SHP77 treated with DMSO at 0.1 percent for 48 hours (cell line): Measurements from ENCODE around the gene UBTD1.
A peak's percentile ranks its signal among the peaks of the same experiment; 100 is the strongest.

Source experiments
- DNase-seq: peaks from one replicate; lab custom pipeline; 2025; lab: John Stamatoyannopoulos, UW

Gene UBTD1

DNA sequence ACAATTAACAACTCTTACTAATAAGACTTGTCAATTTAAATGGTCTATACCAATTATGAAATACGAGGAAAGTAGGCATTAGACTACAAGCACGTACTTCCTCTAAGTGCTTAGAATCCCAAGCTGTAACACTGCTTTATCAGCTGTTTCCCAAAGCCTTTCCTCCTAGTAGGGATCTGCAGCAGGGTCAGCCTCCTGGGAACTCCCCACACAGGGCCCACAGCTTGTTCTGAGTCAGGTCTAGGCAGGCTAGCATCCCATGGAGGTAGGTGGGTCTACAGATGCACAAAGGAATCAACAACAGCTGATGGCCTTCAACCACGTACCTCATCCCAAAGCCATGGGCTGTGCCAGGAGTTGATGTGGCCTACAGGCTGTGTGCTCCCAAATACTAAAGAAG lies 15.2 kb upstream of the UBTD1 start:
- DNase-seq, result no peak

GRCh38 chr10:97483921-97484320 lies 14.8 kb upstream of the UBTD1 start:
- no peak for DNase-seq

- no peak for DNase-seq
Observed at GRCh38 chr10:97485647-97486281, 13.0 kb upstream of the UBTD1 start.

DNA sequence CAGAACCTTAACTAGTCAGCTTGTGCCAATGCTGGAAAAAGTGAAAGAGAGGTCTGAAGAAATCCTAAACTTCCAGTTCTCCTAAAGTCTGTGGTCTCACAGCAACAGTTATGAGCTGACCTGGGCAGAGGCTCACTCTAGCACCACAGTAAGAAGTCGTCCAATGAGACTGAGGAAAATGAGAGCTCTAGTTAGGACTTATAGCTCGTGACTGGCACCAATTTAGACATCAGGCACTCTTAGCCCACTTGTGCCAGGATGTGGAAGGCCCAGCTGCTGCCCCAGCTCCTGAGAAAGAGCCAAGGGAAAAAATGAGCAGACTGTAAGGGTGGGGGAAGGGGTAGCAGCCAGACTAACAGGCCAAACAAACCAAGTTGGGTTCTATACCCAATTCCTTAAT lies 8.1 kb upstream of the UBTD1 start:
- no peak for DNase-seq

GRCh38 chr10:97494151-97494550 lies 4.6 kb upstream of the UBTD1 start:
- DNase-seq, result no peak

- DNase-seq, result no peak
Observed at GRCh38 chr10:97494863-97495506, 3.7 kb upstream of the UBTD1 start.

GRCh38 chr10:97497572-97498075 lies 1.1 kb upstream of the UBTD1 start:
- peak; percentile 33 for DNase-seq

DNA sequence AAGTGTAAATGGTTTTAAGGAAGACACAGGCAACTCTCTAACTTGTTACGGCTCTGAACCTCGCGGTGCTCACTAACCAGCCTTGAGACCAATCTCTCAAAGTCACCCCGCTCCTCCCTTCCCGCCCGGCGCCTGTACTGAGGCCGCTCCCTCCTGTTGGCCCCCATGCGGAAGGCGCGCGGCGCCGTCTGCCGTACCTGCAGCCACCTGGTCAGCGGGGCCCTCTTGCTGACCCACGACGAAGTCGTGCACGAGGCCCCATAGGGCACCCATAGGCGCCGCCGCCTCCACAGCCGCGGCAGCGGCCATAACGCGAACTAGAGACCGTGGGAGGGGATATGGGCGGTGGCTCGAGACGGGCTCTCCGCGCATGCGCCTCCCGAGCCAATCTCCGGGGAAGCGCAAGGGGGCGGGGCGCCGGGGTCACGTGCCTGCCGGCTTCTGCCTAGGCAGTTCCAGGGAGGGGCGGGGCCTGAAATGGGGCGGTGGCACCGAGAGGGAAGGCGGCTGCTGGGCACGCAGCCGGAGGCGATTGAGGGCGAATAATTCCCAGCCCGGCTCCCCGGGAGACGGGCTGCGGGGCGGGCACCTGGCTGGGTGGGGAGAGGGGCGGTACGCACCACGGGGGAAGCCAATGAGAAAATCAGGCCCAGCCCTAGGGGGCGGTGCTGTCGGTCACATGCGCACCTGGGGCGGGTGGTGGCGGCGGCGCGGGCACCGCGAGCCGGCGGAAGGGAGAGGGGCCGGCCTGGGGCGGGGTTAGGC lies 466 bp upstream of the UBTD1 start, which contains the start of gene MMS19:
TSS of gene MMS19 (minus strand) at position 347 of the 765 bp plus-strand sequence. CDS start at position 309, 38 bp downstream.
- peak; percentile 92 for DNase-seq

- DNase-seq, result no peak
Observed at GRCh38 chr10:97499561-97500296, 1.0 kb downstream of the UBTD1 start.

- no peak for DNase-seq
Observed at GRCh38 chr10:97500297-97500575, 1.5 kb downstream of the UBTD1 start.

- no peak for DNase-seq
Observed at GRCh38 chr10:97502916-97503315, 4.2 kb downstream of the UBTD1 start.

DNA sequence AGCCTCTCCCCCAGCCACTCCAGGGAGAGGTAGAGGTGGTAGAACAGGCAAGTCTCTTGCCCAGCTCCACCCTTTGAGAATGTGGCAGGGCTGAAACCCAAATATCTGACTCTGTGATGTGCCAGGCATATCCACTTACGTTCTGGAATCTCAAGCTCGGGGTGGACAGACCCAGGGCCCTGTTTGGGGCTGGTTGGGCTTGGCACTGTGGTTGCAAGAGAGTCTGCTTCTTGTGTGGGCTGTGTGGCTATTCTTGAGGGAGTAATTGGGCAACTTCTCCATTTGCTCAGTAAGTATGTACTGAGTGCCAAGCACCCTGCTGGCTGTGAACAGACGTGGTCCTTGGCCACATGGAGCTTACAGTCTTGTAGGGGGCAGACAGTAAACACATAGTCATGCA lies 4.7 kb downstream of the UBTD1 start:
- DNase-seq, result no peak

DNA sequence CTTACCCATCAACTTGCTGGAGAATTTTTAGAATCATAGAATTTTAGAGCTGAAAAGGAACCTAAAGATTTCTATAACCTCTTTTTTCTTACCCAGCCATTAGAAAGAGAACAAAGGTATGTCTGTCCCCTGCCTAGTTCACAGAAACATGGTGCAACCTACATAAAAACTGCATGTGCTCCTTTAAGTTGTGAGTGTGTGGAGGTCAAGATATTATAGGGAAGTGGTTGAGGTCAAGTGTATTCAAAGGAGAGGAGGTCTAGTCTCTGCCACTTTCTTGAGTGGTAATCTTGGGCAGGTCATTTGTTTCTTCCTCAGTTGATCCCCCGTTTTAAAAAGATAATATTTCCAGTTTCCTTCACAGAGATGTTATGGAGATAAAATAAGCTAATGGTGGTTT lies 6.4 kb downstream of the UBTD1 start:
- DNase-seq, result no peak

- DNase-seq, result no peak
Observed at GRCh38 chr10:97506199-97506991, 7.7 kb downstream of the UBTD1 start.

DNA sequence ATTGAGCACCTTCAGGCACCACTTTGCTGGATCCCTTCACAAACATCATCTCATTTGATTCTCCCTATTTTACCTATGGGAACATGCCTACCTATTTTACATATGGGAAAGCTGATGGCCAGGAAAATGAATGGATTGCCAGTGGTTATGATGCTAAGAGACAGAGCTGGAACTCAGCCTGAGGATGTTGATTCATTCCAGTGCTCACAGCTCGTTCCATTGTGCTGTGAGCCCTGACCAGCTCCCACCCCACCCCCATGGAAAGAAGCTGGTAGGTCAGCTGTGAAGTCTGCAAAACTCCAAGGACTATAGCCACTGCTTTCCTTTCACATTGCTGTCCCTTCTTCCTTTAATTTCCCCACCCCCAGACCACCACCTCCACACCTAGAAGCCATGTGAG lies 9.6 kb downstream of the UBTD1 start:
- DNase-seq, result no peak

DNA sequence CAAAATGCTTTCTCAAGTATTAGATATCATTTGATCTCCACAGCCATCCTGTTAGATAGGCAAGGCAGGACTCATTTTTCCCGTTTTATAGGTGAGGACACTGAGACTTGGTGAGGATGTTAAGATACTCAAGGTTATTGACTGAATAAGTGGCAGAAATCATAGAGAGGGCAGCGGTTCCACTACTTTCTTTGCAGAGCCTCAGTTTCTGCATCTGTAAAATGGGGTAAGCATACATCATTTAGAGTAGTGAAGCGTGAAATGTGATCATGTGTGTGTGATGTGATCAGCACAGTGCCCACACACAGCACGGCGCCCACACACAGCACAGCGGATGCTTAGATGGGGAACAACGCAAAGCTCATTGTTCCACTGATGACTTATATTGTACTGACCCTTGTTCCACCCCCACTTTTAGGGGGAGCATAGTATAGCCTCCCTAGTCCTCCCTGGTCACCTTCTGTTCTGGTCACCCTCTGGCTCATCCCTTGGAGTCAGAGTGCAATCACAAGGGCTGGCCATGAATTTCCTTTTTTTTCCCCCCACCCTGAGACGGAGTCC lies 10.5 kb downstream of the UBTD1 start:
- DNase-seq, result no peak

- DNase-seq, result no peak
Observed at GRCh38 chr10:97510686-97511085, 12.0 kb downstream of the UBTD1 start.

DNA sequence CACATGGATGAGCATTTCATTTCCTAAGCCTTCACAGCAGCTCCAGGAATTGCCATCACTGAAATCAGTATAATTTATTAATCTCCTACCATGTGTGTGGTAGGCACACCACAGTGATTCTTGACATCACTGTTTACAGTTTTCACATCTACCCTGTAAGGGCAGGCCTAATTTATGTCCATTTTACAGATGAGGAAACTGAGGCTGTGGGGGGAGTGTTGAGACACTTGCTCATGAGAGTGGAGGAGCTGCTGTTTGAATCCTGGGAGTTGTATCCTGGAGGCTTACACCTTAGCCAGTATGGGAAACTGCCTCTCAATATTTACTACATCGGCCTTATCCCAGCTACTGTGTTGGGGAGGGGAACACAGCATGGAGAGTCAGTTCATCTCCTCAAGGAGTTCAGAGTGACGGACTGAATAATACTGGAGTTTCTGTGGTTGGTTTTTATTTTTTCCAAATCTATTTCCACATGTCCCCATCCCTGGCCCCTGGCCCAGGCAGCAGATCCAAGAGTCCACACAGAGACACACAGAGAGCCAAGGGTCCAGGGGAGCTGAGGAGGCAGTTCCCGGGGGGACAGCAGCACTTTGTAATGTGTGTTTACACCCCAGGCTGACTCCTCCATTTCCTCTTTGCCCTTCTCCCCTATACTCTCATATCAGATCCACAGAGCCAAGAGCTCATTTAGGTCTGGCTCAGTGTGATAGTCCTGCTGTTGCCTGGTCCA lies 13.2 kb downstream of the UBTD1 start:
- no peak for DNase-seq

DNA sequence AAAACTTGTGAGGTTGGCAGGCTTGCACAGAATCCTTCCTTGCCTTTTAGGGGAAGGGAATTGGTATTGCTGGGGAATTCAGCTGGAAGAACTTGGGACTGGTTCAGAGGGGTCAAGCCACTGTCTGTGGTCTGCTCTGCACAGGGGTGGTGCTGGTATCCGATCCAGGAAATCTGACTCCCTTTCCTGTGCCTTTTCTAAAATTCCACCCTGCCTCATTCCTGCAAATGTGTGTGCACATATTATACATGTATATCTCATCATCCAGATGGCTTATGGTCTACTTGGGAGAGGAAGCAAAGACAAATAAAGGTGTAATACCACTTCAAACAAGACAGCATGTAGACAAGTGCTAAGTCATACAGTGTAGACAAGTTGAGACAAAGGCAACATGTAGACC lies 14.3 kb downstream of the UBTD1 start:
- DNase-seq, result no peak

GRCh38 chr10:97514344-97514743 lies 15.6 kb downstream of the UBTD1 start:
- no peak for DNase-seq
